Measurements from ENCODE around the gene COQ8B. TPM values are rescaled to one million over a fixed set of nuclear protein-coding genes. Genes with fewer than 3 reads are reported as not detected.

COQ8B gene
- total and polyA plus RNA-seq, 2 donors from 2014 or later: 45.8 to 55.3 TPM

GRCh38 chr19:40750058-40750873 is 33.6 kb upstream of the COQ8B start, which contains the start of gene ACTMAP:
Gene ACTMAP (minus strand): TSS chr19:40750477. CDS start chr19:40749803, 674 bp downstream.
- intact Hi-C loops (cut with DNase I): no loop called here
- no peak for TF ChIP-seq CTCF (IDR thresholded peaks at IDR 0.05; ENCODE audit: borderline replicate concordance, extremely low read depth, insufficient read depth)
- H3K4me3 ChIP-seq (ENCODE audit: low read length in 3 of 3): peak within 1 kb of the TSS; percentile 93 to 98 (median 96)
- FAIRE-seq (peak; percentile 99), DNase-seq (peak; percentile 100)
- peaks cover 3 to 16% (median 13%) of the 10 kb centered on the region in 3 donors for H3K4me1 ChIP-seq (ENCODE audit: control insufficient read depth in 2 of 3, insufficient read depth in 2 of 3, low read depth in 1 of 3, low read length in 3 of 3)
- peak within 1 kb of the TSS; percentile 61 to 97 (median 93) for H3K9ac ChIP-seq (ENCODE audit: low read length in 3 of 3)
- H3K27me3 ChIP-seq (ENCODE audit: control insufficient read depth, insufficient read depth, low read length): no peaks in the 10 kb centered on the region
- no peaks in the 10 kb centered on the region for H3K9me3 ChIP-seq (ENCODE audit: control insufficient read depth in 2 of 3, insufficient read depth in 1 of 3, low read length in 3 of 3)
- H3K36me3 ChIP-seq (ENCODE audit: control insufficient read depth in 2 of 3, insufficient read depth in 3 of 3, low read length in 3 of 3): no peaks in the 10 kb centered on the region
- H3K27ac ChIP-seq (ENCODE audit: low read depth in 2 of 2, low read length in 2 of 2): peak within 1 kb of the TSS; percentile 93 to 96

DNA sequence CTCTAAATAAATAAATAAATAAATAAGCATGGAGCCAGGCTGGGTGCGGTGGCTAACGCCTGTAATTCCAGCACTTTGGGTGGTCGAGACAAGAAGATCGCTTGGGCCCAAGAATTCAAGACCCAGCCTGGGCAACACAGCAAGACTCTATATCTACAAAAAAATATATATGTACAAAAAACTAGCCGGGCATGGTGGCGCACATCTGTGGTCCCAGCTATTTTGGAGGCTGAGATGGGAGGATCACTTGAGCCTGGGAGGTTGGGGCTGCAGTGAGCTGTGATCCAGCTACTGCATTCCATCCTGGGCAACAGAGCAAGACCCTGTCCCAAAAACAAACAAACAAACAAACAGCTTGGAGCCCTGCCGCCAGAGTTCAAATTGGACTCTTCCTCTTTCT is 30.9 kb upstream of the COQ8B start:
- intact Hi-C loops (cut with DNase I): no loop called here
- no peak for FAIRE-seq
- Histone ChIP-seq H3K27me3 (ENCODE audit: control insufficient read depth, insufficient read depth, low read length) (no peaks in the 10 kb centered on the region), H3K9me3 (ENCODE audit: control insufficient read depth in 2 of 3, insufficient read depth in 1 of 3, low read length in 3 of 3) (no peaks in the 10 kb centered on the region), H3K9ac (ENCODE audit: low read length in 3 of 3) (no peak overlapping the region), H3K4me3 (ENCODE audit: low read length in 3 of 3) (no peak overlapping the region), H3K27ac (ENCODE audit: low read depth in 2 of 2, low read length in 2 of 2) (no peak overlapping the region), H3K4me1 (ENCODE audit: control insufficient read depth in 2 of 3, insufficient read depth in 2 of 3, low read depth in 1 of 3, low read length in 3 of 3) (peaks cover 0 to 12% (median 11%) of the 10 kb centered on the region in 3 donors), H3K36me3 (ENCODE audit: control insufficient read depth in 2 of 3, insufficient read depth in 3 of 3, low read length in 3 of 3) (no peaks in the 10 kb centered on the region)
- DNase-seq: no peak
- TF ChIP-seq CTCF (IDR thresholded peaks at IDR 0.05; ENCODE audit: borderline replicate concordance, extremely low read depth, insufficient read depth): no peak

DNA sequence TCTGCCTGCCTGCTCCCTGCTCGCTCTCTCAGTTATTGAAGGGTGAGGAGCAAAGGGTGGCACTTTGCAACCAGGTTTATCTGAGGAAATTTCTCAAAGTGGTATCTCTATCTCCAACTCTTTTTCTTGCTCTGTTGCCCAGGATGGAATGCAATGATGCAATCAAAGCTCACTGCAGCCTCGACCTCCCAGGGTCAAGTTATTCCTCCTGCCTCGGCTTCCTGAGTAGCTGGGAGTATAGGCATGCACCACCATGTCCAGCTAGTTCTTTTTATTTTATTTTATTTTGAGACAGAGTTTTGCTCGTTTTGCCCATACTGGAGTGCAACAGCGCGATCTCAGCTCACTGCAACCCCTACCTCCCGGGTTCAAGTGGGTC is 28.7 kb upstream of the COQ8B start:
- no peak overlapping the region for H3K27ac ChIP-seq (ENCODE audit: low read depth in 2 of 2, low read length in 2 of 2)
- H3K9me3 ChIP-seq (ENCODE audit: control insufficient read depth in 2 of 3, insufficient read depth in 1 of 3, low read length in 3 of 3): no peaks in the 10 kb centered on the region
- no peaks in the 10 kb centered on the region for H3K36me3 ChIP-seq (ENCODE audit: control insufficient read depth in 2 of 3, insufficient read depth in 3 of 3, low read length in 3 of 3)
- TF ChIP-seq CTCF (IDR thresholded peaks at IDR 0.05; ENCODE audit: borderline replicate concordance, extremely low read depth, insufficient read depth): no peak
- intact Hi-C loops (cut with DNase I): no loop called here
- H3K27me3 ChIP-seq (ENCODE audit: control insufficient read depth, insufficient read depth, low read length): no peaks in the 10 kb centered on the region
- no peak for FAIRE-seq
- H3K9ac ChIP-seq (ENCODE audit: low read length in 3 of 3): no peak overlapping the region
- peak in 3 of 5 donors; percentile 22 to 44 (median 41) for DNase-seq
- H3K4me1 ChIP-seq (ENCODE audit: control insufficient read depth in 2 of 3, insufficient read depth in 2 of 3, low read depth in 1 of 3, low read length in 3 of 3): peaks cover 0 to 11% (median 10%) of the 10 kb centered on the region in 3 donors
- no peak overlapping the region for H3K4me3 ChIP-seq (ENCODE audit: low read length in 3 of 3)
